HG03196 (cell line): ENCODE results near the gene LGR6.
"Not testable (repeated sequence)": the region's sequence is repeated elsewhere in the genome, so short reads cannot be mapped to it uniquely, and the experiment has no call there.

Experiments
- ATAC-seq: cut with Tn5 transposase; IDR thresholded peaks from one replicate; pipeline ENCODE4 v1.9.1; 2021; ENCODE audit not compliant: unreplicated experiment

LGR6 gene, protein sequence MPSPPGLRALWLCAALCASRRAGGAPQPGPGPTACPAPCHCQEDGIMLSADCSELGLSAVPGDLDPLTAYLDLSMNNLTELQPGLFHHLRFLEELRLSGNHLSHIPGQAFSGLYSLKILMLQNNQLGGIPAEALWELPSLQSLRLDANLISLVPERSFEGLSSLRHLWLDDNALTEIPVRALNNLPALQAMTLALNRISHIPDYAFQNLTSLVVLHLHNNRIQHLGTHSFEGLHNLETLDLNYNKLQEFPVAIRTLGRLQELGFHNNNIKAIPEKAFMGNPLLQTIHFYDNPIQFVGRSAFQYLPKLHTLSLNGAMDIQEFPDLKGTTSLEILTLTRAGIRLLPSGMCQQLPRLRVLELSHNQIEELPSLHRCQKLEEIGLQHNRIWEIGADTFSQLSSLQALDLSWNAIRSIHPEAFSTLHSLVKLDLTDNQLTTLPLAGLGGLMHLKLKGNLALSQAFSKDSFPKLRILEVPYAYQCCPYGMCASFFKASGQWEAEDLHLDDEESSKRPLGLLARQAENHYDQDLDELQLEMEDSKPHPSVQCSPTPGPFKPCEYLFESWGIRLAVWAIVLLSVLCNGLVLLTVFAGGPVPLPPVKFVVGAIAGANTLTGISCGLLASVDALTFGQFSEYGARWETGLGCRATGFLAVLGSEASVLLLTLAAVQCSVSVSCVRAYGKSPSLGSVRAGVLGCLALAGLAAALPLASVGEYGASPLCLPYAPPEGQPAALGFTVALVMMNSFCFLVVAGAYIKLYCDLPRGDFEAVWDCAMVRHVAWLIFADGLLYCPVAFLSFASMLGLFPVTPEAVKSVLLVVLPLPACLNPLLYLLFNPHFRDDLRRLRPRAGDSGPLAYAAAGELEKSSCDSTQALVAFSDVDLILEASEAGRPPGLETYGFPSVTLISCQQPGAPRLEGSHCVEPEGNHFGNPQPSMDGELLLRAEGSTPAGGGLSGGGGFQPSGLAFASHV

DNA sequence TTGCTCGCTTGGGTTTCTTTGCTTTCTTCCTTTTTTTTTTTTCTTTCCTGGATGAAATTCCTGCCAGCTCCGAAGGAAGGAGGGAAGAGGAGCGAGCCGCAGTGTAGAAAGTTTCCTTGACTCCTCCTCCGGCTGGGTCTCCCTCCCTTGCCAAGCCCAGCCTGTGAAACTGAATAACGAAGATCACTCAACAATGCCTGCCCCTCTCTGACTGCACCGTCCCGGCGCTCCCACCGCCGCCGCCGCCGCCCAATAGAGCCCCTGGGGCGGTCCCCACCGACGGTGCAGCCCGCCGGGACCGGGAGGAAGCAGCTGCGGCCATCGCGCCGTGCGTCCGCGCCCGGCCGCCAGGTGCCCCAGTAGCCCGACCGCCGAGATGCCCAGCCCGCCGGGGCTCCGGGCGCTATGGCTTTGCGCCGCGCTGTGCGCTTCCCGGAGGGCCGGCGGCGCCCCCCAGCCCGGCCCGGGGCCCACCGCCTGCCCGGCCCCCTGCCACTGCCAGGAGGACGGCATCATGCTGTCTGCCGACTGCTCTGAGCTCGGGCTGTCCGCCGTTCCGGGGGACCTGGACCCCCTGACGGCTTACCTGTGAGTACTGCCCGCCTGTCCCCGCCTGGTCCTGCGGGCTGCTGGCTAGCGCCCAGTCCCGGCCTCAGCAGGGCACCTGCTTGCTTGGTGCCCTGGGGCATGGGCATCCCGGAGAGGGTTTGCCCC, at the start of gene LGR6:
Gene LGR6 (plus strand): TSS at position 186 of the 714 bp plus-strand sequence. CDS start 191 bp downstream, at position 377.
- no peak for ATAC-seq

DNA sequence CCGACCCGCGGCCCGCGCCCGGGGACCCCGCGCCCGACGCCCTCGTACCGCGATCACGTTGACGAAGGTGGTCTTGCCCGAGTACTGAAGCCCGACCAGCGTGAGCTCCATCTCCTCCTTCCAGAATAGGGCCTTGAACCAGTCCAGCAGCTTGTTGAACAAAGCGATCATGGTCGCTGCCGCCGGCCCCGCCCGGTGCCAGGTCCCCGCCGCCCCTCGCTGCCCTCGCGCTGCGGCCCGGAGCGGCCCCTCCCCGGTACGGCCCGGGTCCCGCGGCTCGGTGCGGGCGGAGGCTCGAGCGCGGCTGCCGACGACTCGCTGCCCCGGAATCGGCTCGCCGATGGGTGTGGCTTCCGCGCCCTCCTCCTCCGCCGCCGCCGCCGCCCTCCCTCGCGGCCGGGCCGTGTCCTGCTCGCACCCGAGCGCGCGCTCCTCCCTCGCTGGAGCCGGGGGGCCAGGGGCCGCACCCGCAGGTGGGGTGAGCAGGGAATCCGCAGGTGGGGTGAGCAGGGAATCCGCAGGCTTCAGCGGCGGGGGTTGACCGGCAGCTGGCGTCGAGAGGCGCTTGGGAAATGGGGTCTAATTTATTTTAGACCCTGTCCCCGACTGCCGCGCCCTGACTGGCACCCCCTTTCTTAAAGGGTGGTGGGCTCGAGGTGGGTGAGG, 49.1 kb upstream of the LGR6 start, which contains the start of gene ARL8A:
Gene ARL8A (minus strand): TSS at position 336 of the 666 bp plus-strand sequence. CDS start 165 bp downstream, at position 171.
- ATAC-seq: peak; percentile 47

DNA sequence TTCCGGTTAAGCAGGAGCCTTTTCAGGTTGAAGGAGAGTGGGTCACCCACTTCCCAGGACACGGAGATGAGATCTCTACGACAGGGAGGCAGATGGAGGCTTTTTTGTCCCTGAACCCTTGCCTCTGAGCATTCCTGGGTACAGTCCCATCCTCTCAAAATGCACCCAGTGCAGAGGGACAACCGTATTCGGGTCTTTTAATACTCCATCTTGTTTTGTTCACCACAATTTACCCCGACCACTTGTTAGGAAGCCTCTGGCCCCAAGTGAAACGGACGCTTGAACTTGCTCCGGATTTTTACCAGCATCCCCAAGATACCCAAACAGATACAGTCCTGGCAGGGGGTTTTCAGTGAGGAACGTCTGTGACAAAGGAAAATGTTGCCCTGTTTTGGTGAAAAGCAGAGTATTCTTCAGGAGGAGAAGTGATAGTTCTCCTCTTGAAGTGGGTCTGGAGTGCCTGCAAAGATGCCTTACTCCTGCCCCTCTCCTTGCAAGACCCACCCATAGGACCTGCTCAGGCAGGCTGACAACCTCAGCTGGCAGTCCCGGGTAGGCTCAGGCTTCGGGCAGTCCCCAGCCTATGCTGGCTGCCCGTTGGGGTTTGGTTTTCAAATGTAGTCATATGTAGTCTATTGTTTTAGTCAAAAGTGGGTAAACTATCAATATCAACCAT, 48.4 kb upstream of the LGR6 start:
- no peak for ATAC-seq

DNA sequence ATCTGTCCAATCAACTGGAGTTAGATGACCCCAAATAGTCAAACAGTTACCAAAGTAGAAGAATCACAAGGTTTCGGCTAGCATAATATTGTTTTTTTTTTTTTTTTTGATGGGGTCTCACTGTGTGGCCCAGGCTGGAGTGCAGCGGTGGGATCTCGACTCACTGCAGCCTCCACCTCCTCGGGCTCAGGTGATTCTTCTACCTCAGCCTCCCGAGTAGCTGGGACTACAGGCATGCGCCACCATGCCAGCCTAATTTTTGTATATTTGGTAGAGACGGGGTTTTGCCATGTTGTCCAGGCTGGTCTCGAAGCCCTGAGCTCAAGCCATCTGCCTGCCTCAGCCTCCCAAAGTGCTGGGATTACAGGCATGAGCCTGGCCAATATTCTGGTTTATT, 47.9 kb upstream of the LGR6 start:
- ATAC-seq: not testable (repeated sequence)

DNA sequence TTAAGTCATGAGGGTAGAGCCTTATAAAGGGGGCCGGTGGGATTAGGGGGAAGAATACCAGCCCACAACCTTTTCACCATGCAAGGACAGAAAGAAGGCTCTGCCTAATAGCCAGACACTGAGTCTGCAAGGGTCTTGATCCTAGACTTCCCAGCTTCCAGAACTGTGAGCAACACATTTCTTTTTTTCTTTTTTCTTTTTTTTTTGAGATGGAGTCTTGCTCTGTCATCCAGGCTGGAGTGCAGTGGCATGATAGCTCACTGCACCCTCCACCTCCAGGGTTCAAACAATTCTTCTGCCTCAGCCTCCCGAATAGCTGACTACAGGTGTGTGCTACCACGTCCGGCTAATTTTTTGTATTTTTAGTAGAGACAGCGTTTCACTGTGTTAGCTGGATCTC, 47.3 kb upstream of the LGR6 start:
- ATAC-seq: no peak

DNA sequence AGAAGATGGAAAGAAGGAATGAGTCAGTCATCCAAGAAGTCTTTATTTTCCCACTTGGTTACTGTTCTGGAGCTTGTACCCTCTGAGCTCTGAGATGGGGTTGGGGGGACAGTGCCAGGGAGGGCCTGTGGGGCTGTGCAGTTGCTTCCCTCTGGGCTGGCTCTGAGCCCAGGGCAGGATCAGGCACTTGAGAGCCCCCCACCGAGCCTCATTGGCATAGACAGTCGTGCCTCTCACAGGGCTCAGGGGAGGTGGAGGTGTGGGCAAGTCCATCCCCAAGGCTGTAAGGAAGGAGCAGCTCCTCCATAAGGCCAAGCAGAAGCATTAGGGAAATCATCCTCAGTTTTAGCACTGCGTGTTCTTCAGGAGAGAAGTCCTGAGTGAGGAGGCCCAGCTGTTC, 46.6 kb upstream of the LGR6 start:
- ATAC-seq: no peak

DNA sequence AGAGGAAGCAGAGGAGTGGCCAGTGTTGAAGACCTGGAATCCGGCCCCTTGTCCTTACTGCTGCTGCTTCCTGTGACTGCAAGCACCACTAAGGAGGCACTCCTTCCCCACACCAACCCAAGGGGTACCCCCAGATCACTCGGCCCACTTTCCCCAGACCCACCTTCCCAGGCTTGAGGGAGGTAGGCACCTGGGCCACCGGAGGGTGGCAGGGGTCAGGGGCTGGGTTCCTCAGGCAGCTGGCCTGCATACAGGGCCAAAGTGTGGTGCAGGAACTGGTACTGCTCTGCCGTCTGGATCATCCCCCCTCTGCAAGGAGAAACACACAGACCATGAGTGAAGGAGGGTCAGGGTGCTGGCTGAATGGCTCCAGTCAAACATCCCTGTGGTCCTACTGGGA, 45.2 kb upstream of the LGR6 start:
- ATAC-seq: no peak

DNA sequence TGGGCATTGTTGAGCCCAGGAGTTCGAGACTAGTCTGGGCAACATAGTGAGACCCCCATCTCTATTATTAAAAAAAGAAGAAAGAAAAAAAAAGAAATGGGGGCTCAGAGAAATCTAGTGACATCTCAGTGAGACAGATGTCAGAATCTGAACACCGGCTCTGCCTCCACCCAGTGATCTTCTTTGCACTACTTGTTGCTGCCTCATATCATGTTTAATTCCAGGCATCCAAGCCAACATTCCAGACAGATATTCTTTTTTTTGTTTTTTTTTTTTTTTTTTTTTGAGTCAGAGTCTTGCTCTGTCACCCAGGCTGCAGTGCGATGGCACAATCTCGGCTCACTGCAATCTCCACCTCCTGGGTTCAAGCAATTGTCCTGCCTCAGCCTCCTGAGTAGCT, 44.0 kb upstream of the LGR6 start:
- no peak for ATAC-seq

DNA sequence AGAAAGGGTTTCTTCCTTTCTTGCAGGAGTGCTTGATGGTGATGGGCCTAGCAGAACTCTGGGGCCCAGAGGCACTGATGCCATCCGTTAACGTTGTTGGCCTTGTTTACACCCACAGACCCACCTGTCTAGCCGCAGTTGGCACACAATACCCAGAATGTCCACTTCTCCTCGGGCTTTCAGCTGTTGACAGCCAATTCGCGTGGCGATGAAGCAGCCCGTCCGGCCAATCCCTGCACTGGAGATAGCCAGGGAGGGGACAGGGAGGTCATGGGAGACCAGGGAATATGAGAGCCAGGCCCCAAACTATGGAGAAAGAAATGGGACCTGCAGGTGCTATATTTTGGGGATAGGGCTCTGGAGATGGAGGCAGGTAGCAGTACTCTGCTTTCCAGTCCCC, 43.4 kb upstream of the LGR6 start:
- no peak for ATAC-seq

DNA sequence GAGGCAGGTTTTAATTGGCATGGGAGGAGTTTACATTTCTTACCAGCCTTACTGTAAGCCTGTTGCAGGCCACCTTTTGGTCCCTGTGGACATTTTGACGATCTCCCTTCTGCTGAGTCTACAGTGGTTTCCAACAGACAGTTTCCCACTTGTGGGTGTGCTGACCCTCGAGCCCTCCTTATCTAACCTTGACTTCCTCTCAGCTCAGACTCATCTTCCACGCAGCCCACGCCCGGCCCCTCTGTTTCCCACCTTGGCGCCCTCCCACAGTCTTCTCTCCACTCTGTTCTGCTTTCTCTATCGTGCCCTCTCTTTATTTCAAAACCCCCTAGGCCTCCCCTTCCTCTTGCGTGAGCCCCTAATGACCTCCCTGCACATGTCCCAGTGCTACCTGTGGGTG, 43.0 kb upstream of the LGR6 start:
- no peak for ATAC-seq

DNA sequence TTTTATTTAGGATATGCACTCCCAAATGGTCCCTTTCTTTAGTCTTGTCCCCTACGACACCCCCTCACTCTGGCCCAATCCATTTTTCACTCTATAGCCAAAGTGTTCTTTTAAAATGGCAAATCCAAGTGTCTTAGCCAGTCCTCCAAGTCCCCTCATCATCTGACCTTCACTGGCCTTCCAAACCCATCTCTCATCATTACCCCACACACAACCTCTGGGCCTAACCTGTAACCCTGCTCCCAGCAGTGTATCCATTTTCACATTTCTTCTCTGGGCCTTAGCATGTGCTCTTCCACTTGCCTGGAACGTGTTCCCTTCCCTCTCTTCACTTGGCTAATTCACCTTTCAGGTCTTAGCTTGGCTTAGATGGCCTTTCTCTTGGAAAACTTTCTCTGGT, 42.6 kb upstream of the LGR6 start:
- no peak for ATAC-seq

DNA sequence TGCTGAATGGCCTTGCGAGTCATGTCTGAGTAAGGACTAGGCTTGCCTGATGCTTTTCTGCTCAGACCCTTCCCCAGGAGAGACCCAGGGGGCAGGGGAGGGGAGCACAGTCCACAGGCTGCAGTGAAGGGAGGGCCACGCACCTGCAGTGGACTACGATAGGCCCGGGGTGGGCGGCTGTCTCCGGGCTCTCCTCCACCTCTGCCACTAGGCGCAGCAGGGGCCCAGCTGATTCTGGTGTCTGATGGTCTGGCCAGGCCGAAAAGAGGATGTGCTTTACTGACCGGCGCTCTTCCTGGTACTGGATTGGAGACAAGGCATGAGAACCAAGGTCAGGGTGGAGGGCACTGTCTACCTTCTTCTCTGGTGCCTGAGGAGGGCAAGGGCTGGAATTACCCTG, 41.2 kb upstream of the LGR6 start:
- ATAC-seq: no peak

DNA sequence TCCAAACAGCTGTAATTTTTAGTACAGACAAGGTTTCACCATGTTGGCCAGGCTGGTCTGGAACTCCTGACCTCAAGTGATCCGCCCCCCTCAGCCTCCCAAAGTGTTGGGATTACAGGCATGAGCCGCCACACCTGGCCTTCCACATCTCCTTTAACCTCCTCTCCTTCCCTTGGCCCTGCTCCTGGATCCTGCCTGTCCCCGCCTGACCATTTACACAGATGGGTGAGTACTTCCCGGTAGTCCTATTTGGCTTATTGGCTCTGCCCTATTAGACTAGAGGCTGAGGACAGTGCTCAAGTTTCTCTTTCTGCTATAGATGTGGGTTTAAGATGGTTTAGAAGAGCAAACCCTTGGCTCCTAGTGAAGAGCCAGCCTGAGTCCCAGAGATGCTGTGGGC, 40.3 kb upstream of the LGR6 start:
- ATAC-seq: no peak

DNA sequence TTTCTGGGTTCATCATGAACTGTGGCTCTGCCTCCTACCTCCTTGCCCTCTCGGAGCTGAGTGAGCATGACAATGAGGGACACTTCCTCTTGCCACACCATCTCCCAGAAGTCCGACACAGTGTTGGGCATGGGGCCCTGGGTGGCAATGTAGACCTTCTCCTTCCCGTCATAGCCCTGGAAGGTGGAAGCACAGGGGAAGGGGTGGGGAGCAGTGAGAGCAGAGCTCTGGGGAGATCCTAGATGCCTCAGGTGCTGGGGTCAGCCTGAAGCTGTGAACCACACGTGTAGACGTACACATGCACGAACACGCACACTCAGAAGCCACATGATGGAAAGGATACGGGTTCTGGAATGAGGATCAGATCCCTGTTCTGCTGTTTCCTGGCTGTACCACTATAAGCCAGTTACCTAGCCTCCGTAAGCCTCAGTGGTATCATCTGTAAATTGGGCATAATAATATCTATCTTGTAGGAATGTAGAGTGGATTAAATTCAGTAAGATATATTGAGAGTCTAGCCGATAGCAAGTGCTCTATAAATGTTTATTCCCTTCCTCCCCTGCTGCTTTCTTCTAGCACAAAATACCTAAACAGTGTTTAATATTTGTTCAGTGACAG, 39.3 kb upstream of the LGR6 start:
- no peak for ATAC-seq

DNA sequence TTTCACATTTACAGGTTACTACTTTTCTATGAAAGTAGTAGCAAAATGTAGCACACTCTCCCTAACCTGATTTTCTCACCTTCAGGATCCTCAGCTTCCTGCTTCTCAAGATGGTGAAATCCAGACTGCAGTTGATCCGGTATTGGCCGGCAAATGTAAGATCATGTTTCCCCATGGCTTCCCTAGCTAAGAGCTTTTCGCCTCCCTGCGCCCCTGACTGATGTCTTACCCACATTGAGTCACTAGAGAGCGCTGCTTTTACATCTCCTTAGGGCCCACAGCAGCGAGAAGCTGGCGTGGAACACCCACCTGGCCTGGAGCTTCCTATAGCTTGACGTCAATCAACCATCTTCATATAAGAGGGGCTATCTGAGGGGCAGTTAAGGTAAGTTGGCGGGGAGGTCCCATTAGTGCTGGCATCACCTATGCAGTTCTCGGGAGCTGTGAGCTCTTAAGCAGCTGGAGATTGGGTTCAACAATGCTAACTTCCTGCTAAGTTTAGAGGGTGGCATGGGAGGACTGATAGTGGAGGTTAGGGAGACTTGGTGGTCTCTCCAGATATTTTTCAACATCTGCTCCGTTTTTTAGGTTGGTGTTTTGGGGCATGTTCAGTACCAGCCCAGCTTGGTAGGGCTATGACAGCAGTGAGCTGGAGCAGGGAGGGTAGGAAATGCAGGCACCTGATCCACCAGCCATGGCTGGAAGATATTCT, 38.7 kb upstream of the LGR6 start:
- no peak for ATAC-seq

DNA sequence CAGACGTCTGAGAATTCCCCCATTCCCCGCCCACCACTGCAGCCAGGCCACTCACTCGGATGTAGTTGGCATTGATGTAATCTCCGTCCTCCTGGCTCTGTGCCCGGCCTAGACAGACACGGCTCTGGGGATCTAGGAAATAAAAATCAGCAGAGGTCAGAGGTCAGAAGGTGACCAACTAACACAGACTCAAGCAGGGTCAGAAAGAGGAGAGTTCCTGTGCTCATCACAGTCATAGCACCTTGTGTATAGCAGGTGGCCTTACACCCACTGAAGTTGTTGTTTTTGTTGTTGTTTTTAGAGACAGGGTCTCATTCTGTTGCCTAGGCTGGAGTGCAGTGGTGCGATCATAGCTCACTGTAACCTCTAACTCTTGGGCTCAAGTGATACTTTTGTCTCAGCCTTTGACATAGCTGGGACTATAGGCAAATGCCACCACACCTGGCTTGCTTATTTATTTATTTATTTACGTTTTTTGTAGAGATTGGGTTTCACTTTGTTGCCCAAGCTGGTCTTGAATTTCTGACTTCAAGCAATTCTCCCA, 38.0 kb upstream of the LGR6 start:
- no peak for ATAC-seq

DNA sequence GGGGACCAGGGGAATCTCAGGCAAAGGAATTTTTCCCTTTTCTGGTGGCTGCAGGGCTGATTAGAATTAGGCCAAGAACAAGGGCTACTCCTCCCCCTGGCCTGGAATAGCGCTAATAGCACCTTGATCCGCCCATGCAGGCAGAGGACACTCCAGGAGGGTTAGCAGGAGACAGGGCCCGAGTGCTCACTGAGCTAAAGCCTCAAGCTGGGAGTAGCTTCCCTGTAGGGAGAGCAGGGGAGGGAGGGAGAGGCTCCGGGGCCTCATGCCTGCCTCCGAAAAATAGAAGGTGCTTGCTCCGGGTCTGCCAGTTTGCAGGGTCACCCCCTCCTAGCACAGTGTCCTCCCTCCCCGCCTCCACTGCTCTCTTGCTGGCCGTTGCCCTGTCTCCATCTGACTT, 37.0 kb upstream of the LGR6 start:
- no peak for ATAC-seq

DNA sequence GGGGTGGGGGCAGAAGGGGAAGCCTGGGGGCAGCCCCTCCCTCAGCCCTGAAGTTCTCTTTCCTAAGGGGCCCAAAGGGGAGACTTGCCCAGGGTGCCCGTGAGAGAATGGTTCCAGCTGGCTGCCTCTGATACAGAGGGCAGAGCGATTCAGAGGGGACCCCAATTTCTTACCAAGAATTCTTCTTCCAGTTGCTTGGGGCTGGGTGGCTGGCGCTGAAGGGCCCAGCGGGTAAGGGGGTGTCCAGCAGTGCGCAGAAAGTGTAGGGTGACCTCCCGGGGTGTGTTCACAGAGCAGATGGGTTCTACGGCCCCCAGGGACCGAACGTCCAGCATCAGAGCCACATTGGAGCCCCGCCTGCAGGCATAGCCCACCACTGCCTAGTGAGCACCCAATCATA, 35.7 kb upstream of the LGR6 start:
- ATAC-seq: no peak
